GM19099 (cell line): Measurements from ENCODE around the gene CPXM2.

ENCODE experiments used
- POLR2A ChIP-seq: IDR thresholded peaks from 3 replicates; pipeline ENCODE4 v1.6.1; 2011; ENCODE audit warnings: low read depth; ENCODE audit not compliant: insufficient read length; ENCODE audit errors: extremely low read depth

Gene CPXM2

DNA sequence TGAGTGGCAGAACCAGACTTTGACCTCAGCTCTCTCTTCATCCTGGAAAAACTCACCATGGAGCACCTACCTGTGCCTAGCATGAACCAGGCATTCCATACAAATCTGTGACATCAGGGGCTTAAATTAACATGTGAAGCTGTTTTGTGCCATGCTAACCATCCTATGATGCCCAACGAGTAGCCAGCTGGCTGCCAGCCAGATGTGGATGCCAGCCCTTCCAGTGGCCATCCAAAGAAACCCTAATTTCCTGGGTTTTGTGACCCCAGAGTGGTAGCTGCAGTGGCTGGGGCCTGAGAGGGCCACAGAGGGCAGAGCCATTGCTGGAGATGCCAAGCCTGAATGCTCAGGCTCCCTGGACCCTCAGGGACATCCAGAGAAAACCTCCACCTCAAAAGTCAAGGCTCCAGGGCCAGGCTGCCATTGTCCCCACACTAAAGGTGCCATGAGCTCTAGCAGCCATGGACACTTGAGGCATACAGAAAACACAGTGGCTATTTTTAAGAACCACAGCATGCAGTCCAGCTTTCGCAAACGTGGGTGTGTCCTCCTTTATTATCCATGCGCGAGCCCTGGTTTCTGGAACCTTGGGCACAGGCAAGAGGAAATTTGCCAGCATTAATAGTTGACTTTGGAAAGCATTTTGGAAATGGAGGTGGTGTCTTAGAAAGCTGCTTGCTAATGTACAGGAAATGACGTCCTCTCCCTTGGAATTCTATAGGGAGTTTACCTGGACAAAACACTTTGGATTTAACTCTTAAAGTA lies 6.0 kb downstream of the CPXM2 start:
- no peak for TF ChIP-seq POLR2A

DNA sequence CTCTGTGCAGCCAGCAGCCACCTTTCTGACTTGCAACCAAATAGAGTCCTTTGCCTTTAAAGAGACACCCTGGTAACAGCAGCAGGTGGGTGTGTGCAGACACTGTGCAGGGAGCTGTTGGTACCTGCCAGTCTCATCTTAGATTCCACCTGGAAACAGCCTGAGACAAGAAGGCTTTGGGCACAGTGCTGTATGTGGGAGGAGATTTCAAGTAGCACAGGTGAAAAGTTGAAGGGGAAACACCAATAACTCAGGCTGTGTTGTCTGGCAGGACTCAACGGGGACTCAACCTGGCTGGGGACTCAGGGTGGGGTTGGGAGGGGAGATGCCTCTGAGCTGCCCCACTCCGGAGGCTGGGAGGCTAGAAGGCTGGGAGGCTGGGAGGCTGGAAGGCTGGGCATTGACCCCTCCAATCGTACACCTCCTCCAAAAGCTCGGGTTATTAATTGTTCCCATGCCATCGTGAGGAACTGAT lies 6.7 kb downstream of the CPXM2 start:
- no peak for TF ChIP-seq POLR2A

DNA sequence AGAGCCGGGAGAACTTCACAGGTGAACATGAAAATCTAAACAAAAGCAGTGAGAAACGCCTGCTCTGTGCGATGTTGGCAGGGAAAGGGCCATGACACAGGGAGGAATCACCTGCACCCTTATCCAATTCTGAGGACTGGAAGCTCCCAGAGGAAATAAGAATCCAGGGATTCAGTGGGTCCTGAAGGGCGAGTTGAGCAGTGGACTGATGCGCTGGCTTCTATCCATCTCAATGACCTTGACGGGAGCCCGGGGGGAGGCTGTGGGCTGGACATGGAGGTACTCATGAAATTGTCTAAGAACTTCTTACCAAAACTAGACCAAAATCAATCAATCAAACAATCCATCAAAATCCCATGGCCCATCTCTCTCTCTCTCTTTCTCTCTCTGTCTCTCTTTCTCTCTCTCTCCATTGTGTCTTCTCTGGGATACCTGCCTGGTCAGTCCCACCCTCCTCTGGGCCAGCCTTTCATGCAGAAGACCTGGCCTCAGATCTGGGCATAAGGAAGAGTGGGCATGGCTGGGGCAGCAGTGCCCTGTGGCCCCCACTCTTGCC lies 7.2 kb downstream of the CPXM2 start:
- TF ChIP-seq POLR2A = no peak

DNA sequence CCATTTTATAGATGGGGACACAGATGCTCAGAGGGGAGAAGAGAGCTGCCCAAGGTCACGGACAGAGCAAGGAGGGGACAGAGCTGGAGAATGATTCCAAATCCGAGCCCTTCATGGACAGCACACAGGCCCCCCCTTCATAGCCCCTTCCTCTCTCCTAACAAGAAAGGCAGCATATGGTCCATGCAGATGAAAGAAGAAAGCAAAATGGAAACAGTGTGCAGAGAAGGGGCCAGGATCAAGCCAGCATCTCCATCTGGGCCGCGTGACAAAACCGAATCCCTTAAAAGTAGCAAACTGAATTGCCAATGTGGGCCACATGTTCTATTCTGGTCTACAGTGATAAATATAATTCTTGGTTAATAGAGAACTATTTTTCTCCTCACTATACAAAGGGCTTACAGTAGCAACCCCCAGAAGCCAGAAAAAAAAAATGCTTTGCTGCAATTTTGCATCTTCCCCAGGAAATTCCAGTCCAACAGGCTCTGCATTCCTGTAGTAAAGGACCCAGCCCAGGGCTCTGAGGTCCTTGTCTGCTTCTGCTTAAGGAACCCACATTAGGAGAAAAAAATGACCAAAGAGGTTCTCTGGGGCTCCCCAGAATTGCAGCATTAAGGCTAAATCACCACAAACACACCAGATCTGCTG lies 7.8 kb downstream of the CPXM2 start:
- TF ChIP-seq POLR2A = no peak

DNA sequence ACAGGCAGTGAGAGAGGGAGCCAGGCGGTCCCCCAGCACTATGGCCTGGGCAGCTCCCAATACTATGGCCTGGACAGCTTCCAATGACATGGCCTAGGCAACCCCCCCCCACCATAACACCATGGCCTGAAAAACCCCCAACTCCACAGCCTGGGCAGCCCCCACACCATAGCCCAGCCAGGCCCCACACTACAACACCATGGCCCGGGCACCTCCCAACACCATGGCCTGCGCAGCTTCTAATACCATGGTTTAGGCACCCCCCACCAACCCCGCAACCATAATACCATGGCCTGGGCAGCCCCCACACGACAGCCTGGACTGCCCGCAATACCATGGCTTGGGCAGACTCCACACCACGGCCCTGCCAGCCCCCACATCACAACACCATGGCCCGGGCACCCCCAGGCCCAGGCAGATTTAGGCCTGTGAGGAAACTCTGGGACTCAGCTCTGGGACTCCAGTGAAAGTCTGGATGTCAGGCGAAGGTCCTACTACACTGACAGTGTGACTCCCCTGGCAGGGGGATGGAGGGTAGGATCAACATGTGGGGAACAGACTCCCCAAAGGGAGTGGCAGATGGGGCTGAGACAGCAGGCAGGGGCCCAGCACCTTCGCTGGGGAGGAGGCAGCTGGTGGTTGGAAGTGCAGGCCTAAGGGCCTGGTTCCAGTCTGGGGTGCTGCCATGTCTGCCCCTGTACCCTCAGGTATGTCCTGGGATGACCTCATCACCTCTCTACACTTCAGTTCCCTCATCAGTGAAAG lies 8.7 kb downstream of the CPXM2 start:
- no peak for TF ChIP-seq POLR2A

DNA sequence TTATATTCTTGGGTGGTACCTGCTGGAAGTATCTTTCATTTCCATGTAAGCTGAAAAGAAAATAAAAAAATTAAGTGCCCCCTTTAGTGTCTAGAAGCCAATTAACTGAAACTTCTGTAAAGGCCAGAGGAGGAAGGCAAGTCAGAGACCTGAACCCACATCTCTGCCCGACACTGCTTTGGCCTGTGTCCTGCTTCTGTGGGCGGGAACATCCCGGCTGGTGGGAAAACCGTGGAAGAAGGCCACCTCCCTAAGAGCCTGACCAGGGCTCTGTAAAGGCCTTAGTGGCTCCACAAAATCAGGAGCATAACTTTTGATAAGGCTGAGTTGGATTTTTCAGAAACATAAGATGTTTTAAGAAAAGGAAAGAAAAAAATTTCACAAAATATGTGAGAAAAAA lies 9.4 kb downstream of the CPXM2 start:
- no peak for TF ChIP-seq POLR2A

DNA sequence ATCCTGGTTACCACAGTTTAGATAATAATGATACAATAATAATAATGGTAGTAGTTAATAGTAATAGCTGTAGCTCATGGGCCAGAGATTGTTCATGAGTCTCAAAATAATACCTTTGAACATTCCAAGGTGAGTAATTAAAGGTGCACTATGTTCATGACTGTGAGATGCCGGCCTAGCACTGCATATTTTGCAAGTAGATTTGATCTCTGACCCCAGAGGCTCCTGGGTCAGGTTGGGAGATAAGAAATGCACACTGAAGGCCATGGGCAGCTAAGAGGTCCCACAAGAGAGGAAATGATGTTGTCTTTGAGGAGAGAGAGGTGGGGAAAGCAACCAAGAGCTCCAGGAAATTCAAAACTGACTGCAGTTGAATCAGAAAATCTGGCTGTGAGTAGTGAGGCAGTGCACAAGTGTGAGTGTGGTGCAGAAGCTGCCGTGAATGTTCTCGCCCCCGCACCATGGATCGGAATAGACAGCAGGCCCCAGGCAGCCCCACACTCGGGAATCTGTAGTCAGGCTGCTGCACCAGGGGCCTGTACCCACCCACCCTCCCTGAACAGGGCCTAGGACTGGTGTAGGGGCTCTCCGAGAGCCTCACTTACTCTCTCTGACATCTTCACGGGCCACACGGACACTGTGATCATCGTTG lies 11.9 kb downstream of the CPXM2 start:
- TF ChIP-seq POLR2A = no peak

DNA sequence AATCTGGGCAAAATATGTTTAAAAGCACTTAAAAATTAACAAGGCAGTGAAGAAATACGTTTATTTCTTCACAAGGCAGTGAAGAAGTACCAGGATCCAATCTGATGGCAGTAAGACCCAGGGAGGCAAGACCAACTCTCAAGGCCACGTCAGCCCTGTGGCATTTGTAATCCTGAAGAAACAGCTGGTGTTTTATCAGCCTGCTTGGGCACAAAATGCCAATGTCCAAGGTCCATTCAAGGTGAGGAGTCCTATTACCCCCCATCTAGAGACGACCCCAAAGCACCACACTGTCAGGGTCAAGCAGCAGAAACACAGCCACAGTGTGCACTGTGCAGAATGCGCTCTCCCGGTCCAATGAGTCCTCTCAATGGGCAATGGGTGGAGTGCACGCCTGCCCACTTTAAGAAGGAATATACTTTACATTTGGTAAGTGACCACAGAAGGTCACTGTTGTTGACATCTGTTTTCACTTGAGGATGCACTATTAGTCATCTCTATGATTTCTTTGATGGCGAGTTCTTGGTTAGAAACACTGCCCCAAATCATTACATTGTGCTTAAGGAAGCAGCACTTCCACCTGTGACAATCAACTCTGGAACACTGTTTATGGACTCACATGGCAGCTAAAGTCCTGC lies 12.8 kb downstream of the CPXM2 start:
- TF ChIP-seq POLR2A = no peak

DNA sequence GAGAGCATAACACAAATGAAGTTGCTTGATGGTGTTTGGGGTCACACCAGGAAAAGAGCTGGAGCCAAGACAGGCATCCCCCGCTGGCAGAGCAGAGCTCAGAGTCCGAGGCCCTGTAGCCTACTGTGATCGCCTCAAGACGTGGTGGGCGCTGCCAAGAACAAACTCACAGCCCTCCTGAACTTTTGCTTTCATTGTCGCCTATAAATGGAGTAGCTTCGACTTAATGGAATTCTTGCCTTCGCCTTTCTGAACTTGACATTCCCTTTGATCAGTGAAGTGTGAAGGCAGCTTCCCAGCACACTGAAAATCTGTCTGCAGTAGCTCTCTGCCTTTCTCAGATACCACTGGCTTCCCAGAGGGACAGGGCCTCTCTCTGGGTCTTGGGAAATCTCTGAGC lies 21.3 kb downstream of the CPXM2 start:
- TF ChIP-seq POLR2A = no peak

DNA sequence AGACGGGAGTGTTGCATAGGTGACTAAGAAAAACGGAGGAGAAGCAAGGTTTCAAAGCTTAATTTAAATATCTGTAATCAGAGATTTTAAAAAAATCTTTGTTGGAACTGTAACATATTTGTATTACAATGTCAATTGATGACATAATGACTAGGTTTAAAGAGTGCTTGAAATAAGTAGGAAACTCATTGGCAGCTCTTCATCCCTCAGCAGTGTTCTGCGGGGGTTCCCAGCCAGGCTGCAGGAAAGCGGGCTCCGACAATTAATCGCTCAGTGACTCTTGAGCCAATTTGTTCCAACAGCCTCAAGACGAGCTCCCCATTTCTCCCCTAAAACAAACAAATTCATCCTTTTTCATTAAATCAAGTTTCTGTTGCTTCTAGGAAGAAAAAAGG lies 22.6 kb downstream of the CPXM2 start:
- TF ChIP-seq POLR2A = no peak

DNA sequence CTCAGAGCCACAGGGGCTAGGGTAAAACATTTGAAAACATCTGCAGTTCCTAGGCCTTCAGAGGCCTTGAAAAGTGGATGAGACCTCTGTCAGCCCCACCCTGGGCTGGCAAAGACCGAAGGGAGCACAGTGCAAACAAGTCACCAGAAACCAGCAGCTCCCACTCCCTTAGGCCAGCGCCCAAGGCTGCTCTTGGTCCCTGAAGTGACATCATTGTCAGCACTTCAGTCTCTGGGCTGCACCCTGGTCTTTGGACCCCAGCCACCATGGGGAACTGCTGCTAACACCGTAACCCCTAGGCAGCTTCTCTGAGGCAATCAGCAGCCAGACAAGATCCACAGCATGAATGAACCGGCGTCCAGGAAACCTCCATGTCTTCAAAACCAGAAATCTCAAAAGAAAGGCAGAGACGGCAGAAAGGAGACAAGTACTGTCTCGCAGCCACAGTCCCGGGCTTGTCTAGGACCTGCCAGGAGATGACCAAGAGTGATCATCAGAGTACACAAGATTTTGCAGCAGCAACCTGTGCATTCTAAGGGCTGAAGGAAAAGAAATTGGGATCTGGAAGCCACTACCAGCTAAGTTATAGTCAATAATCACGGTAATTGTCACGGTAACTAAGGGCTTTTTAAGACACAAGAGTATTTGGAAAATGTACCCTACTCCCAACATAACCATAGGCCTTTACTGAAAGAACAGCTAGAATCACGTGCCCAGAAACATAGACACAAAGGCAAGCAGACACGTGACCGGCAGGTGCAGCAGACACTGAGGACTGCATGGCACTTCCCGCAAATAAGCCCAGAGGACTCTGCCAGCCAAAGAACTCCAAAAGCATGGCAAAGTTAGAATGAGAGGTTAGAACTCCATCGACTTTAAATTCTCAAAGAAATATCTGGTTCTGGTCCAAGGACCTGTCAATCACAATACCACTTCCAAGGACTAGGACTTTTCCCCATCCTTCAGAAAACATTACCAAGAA lies 23.3 kb downstream of the CPXM2 start:
- TF ChIP-seq POLR2A = no peak

DNA sequence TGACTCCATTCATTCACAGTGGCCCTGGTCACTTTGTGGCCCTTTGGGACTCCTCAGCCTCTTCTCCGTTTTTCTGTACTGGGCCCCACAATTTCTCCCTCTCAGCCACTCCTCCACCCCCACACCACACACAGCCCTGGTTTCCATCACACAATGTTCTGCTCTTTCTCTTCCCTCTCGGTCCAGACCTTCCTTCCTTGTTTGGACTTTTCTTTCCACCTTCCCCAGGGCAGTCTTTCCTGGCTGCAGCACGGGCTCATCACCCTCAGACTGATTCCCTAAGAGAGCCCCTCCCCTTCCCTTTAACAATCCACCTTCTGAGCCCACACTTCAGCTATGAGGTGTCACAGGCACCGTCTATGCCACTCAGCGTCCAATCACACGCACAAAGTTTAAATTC lies 25.7 kb downstream of the CPXM2 start:
- no peak for TF ChIP-seq POLR2A

DNA sequence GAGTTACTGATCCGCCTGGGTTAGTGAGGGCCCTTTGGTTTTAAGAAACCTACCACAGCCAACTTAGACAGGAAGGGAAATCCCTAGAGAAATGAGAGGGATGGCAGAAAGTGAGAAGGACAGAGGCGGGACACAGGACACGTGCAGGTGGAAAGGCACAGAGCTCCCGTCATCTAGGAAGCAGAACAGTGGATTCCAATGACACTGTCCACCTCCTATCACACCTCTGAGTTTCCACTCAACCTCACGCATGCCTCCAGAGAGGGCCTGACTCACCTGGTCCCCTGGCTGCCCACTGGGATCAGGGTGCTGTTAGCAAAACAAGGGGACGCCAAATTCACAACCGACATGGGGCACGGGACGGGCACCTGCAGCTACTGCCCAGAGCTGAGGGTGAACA lies 26.3 kb downstream of the CPXM2 start:
- no peak for TF ChIP-seq POLR2A
